T-helper 1 cell treated with Interleukin-12 subunit alpha and Interleukin-12 subunit beta and Interleukin-4 antibody, amounts not matched to agents 30 μg/mL and 1 μg/mL, for 36 hours (primary cell): ENCODE results near the gene KIR2DL3.
"Not testable (repeated sequence)": the region's sequence is repeated elsewhere in the genome, so short reads cannot be mapped to it uniquely, and the experiment has no call there.

Experiments
- H3K27ac Mint-ChIP-seq: one replicate; pipeline ENCODE4 v1.8.0; 2021; ENCODE audit warnings: mild to moderate bottlenecking, mixed read lengths
- H3K27me3 Mint-ChIP-seq: one replicate; pipeline ENCODE4 v1.8.0; 2021; ENCODE audit warnings: low read depth, mixed read lengths
- H3K36me3 Mint-ChIP-seq: one replicate; pipeline ENCODE4 v1.8.0; 2021; ENCODE audit warnings: low read depth, mixed read lengths
- H3K4me1 Mint-ChIP-seq: one replicate; pipeline ENCODE4 v1.8.0; 2021; ENCODE audit warnings: low read depth, mixed read lengths
- H3K4me3 Mint-ChIP-seq: one replicate; pipeline ENCODE4 v1.8.0; 2021; ENCODE audit warnings: mild to moderate bottlenecking, moderate library complexity, mixed read lengths
- H3K9me3 Mint-ChIP-seq: one replicate; pipeline ENCODE4 v1.8.0; 2021; ENCODE audit warnings: mixed read lengths

KIR2DL3 gene

DNA sequence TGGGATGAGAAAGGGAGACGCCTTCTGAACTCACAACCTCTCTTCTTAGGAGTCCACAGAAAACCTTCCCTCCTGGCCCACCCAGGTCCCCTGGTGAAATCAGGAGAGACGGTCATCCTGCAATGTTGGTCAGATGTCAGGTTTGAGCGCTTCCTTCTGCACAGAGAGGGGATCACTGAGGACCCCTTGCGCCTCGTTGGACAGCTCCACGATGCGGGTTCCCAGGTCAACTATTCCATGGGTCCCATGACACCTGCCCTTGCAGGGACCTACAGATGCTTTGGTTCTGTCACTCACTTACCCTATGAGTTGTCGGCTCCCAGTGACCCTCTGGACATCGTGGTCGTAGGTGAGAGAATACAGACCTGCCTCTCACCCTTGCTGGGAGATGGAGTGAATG, 10.8 kb upstream of the KIR2DL3 start:
- no peaks in the 10 kb centered on the region for H3K4me1 Mint-ChIP-seq
- H3K27ac Mint-ChIP-seq: no peak overlapping the region
- H3K4me3 Mint-ChIP-seq: no peak overlapping the region
- H3K9me3 Mint-ChIP-seq: peaks cover 15% of the 10 kb centered on the region
- H3K27me3 Mint-ChIP-seq: no peaks in the 10 kb centered on the region
- no peaks in the 10 kb centered on the region for H3K36me3 Mint-ChIP-seq

DNA sequence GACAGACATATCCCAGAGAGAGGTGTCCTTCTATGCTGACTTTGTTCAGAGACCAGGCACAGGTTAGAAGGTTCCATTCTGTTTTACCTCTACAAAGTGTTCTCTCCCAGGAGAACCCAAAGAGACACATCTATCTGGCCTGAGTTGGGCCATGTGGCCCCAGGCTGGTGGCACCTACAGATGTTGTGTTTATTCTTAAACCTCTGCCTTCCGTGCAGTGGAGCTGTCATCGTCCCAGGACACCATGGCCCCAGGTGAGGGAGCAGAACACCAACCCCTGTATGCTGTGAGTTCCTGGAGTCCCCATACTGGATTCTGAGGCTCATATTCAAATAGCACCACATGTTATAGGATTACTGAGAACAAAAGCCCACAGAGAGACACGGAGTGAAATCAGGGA, 10.1 kb upstream of the KIR2DL3 start:
- Mint-ChIP-seq H3K27ac (no peak overlapping the region), H3K36me3 (no peaks in the 10 kb centered on the region)

DNA sequence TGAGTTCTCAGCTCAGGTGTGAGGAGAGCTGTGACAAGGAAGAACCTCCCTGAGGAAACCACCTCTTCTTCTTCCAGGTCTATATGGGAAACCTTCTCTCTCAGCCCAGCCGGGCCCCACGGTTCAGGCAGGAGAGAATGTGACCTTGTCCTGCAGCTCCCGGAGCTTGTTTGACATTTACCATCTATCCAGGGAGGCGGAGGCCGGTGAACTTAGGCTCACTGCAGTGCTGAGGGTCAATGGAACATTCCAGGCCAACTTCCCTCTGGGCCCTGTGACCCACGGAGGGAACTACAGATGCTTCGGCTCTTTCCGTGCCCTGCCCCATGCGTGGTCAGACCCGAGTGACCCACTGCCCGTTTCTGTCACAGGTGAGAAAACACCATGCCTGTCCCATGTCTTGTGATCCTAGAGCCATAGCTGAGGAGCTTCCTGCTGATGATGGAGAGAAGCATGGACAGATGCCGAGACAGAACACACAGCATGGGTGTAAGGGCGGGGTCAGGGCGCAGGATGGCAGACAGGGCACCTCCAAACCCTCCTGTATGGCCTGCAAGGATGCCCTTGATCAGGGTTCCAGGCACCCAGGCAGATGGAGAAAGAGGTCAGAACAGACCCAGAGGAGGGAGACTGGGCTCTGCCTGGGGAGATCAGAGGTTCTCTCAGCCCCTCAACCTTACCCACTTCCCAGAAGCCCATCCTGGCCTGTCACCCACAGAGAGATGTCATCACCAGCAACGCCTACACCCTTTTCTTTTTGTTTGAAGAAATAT, 8.7 kb upstream of the KIR2DL3 start:
- H3K27ac Mint-ChIP-seq: no peak overlapping the region
- no peak overlapping the region for H3K4me3 Mint-ChIP-seq
- no peaks in the 10 kb centered on the region for H3K36me3 Mint-ChIP-seq
- peaks cover 12% of the 10 kb centered on the region for H3K9me3 Mint-ChIP-seq
- no peaks in the 10 kb centered on the region for H3K4me1 Mint-ChIP-seq
- H3K27me3 Mint-ChIP-seq: no peaks in the 10 kb centered on the region

More for the DNA sequence above, 10.1 kb upstream of the KIR2DL3 start:
- no peak overlapping the region for H3K4me3 Mint-ChIP-seq
- H3K9me3 Mint-ChIP-seq: peaks cover 9% of the 10 kb centered on the region
- H3K4me1 Mint-ChIP-seq: no peaks in the 10 kb centered on the region
- H3K27me3 Mint-ChIP-seq: no peaks in the 10 kb centered on the region

DNA sequence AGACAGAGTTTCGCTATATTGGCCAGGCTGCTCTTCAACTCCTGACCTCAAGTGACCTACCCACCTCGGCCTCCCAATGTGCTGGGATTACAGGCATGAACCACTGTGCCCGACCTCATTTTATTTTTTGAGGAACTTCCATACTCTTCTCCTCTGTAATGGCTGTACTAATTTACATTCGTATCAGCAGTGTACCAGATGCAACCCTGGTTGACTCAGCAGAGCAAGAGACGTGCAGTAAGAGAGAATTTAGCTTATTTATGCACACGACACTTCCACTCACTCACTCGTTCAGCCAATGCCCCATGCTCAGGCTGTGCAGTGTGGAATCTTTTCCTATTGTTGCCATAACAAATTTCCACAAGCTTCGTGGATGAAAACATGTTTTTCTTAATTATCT, 7.1 kb upstream of the KIR2DL3 start:
- Mint-ChIP-seq H3K4me1 (no peaks in the 10 kb centered on the region), H3K4me3 (no peak overlapping the region), H3K9me3 (peaks cover 8% of the 10 kb centered on the region), H3K27me3 (no peaks in the 10 kb centered on the region), H3K27ac (no peak overlapping the region), H3K36me3 (no peaks in the 10 kb centered on the region)

DNA sequence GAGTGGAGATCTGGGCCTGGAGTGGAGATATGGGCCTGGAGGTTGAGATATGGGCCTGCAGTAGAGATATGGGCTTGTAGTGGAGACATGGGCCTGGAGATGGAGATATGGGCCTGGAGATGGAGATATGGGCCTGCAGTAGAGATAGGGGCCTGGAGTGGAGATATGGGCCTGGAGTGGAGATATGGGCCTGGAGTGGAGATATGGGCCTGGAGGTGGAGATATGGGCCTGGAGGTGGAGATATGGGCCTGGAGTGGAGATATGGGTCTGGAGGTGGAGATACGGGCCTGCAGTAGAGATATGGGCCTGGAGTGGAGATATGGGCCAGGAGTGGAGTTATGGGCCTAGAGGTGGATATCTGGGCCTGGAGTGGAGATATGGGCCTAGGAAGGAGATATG, 402 bp downstream of the KIR2DL3 start:
- Mint-ChIP-seq H3K4me3 (no peak overlapping the region), H3K27ac (no peak overlapping the region), H3K27me3 (no peaks in the 10 kb centered on the region), H3K36me3 (no peaks in the 10 kb centered on the region), H3K9me3 (peaks cover 6% of the 10 kb centered on the region), H3K4me1 (no peaks in the 10 kb centered on the region)

DNA sequence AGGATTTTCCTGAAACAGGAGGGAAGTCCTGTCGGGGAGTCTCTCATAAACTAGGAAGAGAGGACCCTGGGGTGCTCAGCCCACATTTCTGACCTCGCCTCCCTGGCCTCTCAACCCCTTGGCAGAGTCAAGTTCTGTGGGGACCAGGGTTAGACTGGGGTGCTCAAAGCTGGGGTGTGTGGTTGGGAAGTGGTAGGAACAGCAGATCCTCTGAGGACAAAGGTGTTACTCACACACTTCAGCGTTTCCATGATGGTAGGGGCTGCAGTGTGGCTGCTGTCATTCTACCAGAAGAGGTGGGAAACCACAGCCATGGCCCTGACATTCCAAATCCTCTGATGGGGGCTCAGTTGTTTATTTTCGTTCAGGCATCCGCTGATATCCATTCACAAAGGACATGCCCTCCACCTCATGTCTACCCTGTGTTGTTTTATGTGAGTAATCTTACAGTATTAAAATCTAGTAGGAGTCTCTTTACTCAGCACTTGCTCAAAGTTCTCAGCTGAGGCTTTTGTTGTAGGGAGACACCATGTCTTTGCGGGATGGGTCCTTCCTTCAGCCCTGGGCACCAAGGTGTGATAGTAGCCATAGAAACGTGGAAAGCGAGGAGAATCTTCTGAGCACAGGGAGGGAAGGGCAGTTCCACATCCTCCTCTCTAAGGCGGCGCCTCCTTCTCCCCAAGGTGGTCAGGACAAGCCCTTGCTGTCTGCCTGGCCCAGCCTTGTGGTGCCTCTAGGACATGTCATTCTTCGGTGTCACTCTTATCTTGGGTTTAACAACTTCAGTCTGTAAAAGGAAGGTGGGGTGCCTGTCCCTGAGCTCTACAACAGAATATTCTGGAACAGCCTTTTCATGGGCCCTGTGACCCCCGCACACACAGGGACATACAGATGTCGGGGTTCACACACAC, 1.5 kb downstream of the KIR2DL3 start:
- Mint-ChIP-seq H3K9me3 (no peaks in the 10 kb centered on the region), H3K4me1 (no peaks in the 10 kb centered on the region), H3K36me3 (no peaks in the 10 kb centered on the region), H3K27me3 (no peaks in the 10 kb centered on the region), H3K4me3 (no peak overlapping the region), H3K27ac (no peak overlapping the region)

DNA sequence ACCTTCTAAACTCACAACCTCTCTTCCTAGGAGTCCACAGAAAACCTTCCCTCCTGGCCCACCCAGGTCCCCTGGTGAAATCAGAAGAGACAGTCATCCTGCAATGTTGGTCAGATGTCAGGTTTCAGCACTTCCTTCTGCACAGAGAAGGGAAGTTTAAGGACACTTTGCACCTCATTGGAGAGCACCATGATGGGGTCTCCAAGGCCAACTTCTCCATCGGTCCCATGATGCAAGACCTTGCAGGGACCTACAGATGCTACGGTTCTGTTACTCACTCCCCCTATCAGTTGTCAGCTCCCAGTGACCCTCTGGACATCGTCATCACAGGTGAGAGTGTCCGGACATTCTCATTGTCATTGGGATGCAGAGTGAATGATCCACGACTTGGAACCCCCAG, 3.6 kb downstream of the KIR2DL3 start:
- H3K27ac Mint-ChIP-seq, H3K36me3 Mint-ChIP-seq, H3K4me1 Mint-ChIP-seq, H3K9me3 Mint-ChIP-seq, H3K27me3 Mint-ChIP-seq, H3K4me3 Mint-ChIP-seq: not testable (repeated sequence)

DNA sequence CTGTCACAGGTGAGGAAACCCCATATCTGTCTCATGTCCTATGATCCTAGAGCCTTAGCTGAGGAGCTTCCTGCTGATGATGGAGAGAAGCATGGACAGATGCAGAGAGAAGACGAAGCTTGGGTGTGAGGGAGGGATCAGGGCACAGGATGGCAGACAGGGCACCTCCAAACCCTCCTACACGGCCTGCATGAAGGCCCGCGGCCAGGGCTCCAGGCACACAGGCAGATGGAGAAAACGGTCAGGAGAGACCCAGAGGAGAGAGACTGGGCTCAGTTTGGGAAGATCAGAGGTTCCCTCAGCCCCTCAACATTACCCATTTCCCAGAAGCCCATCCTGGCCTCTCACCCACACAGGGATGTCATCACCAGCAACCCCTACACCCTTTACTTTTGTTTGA, 5.8 kb downstream of the KIR2DL3 start:
- not testable (repeated sequence) for H3K4me3 Mint-ChIP-seq, H3K27me3 Mint-ChIP-seq, H3K27ac Mint-ChIP-seq, H3K9me3 Mint-ChIP-seq, H3K4me1 Mint-ChIP-seq, H3K36me3 Mint-ChIP-seq

DNA sequence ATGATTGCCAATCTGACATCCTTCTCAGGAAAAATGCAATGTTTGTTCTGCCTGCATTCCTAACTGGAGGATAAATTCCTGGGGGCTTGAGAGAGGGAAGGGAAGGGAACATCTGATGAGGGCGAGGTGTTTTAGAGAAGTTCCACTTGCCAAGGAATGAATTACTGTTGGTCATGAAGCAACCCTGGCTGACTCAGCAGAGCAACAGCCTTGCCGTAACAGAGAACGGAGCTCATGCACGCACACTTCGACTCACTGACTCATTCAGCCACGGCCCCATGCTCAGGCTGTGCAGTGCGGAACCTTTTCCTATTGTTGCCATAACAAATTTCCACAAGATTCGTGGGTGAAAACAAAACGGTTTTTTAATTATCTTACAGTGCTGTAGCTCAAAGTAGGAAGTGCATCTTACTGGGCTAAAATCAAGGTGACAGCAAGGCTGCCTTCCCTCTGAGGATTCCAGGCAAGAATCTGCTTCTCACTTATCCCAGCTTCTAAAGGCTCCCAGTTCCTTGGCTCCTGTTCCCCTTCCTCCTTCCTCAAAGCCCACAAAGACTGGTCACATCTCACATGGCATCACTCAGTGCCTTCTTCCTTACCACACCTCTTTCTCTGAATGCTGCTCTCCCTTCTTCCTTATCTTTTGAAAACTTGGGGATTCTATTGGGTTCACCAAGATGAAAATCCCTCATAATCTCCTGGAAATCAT, 9.5 kb downstream of the KIR2DL3 start:
- not testable (repeated sequence) for H3K4me3 Mint-ChIP-seq, H3K9me3 Mint-ChIP-seq, H3K4me1 Mint-ChIP-seq, H3K27me3 Mint-ChIP-seq, H3K36me3 Mint-ChIP-seq, H3K27ac Mint-ChIP-seq

DNA sequence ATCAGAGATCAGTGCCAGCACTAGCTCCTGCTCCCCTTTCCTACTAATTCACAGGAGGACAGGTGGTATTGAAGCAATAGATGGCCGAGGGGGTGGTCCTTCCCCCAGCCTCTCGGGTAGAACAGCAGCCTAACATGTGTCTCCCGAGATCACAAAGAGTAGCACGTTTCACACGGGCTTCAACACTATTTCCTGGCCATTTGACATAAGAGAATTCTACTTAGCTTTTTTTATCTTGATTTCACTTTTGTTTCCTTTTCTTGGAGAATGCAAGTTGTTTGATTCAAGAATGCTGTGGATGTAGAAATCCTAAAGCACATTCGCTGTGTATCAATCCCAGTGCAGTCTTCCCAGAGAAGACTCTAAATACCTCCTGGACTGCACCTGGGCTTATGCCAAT, 12.0 kb downstream of the KIR2DL3 start:
- not testable (repeated sequence) for H3K27me3 Mint-ChIP-seq, H3K4me1 Mint-ChIP-seq, H3K36me3 Mint-ChIP-seq, H3K9me3 Mint-ChIP-seq, H3K4me3 Mint-ChIP-seq, H3K27ac Mint-ChIP-seq

DNA sequence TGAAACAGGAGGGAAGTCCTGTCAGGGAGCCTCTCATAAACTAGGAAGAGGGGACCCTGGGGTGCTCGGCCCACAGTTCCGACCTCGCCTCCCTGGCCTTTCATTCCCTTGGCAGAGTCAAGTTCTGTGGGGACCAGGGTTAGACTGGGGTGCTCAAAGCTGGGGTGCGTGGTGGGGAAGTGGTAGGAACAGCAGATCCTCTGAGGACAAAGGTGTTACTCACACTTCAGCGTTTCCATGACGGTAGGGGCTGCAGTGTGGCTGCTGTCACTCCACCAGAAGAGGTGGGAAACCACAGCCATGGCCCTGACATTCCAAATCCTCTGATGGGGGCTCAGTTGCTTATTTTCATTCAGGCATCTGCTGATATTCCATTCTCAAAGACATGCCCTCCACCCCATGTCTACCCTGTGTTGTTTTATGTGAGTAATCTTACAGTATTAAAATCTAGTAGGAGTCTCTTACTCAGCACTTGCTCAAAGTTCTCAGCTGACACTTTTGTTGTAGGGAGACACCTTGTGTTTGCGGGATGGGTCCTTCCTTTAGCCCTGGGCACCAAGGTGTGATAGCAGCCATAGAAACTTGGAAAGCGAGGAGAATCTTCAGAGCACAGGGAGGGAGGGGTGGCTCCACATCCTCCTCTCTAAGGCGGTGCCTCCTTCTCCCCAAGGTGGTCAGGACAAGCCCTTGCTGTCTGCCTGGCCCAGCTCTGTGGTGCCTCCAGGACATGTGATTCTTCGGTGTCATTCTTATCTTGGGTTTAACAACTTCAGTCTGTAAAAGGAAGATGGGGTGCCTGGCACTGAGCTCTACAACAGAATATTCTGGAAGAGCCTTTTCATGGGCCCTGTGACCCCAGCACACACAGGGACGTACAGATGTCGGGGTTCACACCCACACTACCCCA, 18.1 kb downstream of the KIR2DL3 start:
- H3K4me3 Mint-ChIP-seq, H3K27ac Mint-ChIP-seq, H3K9me3 Mint-ChIP-seq, H3K27me3 Mint-ChIP-seq, H3K4me1 Mint-ChIP-seq, H3K36me3 Mint-ChIP-seq: not testable (repeated sequence)

DNA sequence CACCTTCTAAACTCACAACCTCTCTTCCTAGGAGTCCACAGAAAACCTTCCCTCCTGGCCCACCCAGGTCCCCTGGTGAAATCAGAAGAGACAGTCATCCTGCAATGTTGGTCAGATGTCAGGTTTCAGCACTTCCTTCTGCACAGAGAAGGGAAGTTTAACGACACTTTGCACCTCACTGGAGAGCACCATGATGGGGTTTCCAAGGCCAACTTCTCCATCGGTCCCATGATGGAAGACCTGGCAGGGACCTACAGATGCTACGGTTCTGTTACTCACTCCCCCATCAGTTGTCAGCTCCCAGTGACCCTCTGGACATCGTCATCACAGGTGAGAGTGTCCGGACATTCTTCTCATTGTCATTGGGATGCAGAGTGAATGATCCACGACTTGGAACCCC, 20.3 kb downstream of the KIR2DL3 start:
- H3K4me1 Mint-ChIP-seq, H3K9me3 Mint-ChIP-seq, H3K27me3 Mint-ChIP-seq, H3K36me3 Mint-ChIP-seq, H3K4me3 Mint-ChIP-seq, H3K27ac Mint-ChIP-seq: not testable (repeated sequence)

DNA sequence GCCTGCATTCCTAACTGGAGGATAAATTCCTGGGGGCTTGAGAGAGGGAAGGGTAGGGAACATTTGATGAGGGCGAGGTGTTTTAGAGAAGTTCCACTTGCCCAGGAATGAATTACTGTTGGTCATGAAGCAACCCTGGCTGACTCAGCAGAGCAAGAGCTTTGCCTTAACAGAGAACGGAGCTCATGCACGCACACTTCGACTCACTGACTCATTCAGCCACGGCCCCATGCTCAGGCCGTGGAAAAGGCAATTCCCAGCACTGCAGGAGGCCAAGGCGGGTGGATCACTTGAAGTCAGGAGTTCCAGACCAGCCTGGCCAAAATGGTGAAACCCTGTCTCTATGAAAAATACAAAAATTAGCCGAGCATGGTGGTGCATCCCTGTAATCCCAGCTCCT, 25.9 kb downstream of the KIR2DL3 start:
- H3K4me3 Mint-ChIP-seq, H3K36me3 Mint-ChIP-seq, H3K9me3 Mint-ChIP-seq, H3K4me1 Mint-ChIP-seq, H3K27me3 Mint-ChIP-seq, H3K27ac Mint-ChIP-seq: not testable (repeated sequence)

DNA sequence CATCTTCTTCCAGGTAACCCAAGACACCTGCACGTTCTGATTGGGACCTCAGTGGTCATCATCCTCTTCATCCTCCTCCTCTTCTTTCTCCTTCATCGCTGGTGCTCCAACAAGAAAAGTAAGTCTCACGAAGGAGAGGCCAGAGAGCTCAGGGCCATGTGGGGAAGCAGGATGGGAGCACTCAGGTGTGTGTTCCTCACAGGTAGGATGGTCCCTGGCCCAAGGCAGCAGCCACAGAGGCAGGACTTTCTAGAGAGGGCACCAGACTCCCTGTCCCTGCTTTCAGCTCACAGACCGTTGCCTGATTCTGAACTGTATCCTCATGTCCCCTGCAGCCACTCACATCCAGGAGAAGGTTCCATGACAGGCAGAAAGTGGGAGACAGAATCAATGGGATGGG, 28.2 kb downstream of the KIR2DL3 start:
- not testable (repeated sequence) for H3K4me3 Mint-ChIP-seq, H3K9me3 Mint-ChIP-seq, H3K27ac Mint-ChIP-seq, H3K4me1 Mint-ChIP-seq, H3K27me3 Mint-ChIP-seq, H3K36me3 Mint-ChIP-seq
